ENCODE data around the gene CHRNA4.

The CHRNA4 gene

GRCh38 chr20:63370618-63371187 is 9.6 kb upstream of the CHRNA4 start:
- no peak for FAIRE-seq
- DNase-seq (ENCODE audit: insufficient read length, low spot score) = no peak
- TF ChIP-seq CTCF (IDR thresholded peaks at IDR 0.05; ENCODE audit: insufficient read depth, missing control alignments) = no peak

GRCh38 chr20:63369724-63370617 is 8.8 kb upstream of the CHRNA4 start:
- FAIRE-seq (no peak), DNase-seq (ENCODE audit: insufficient read length, low spot score) (no peak)
- no peak for TF ChIP-seq CTCF (IDR thresholded peaks at IDR 0.05; ENCODE audit: insufficient read depth, missing control alignments)

GRCh38 chr20:63369024-63369530 is 7.9 kb upstream of the CHRNA4 start:
- TF ChIP-seq CTCF (IDR thresholded peaks at IDR 0.05; ENCODE audit: insufficient read depth, missing control alignments) = no peak
- FAIRE-seq (no peak), DNase-seq (ENCODE audit: insufficient read length, low spot score) (no peak)

- no peak for DNase-seq (ENCODE audit: insufficient read length, low spot score)
- TF ChIP-seq CTCF (IDR thresholded peaks at IDR 0.05; ENCODE audit: insufficient read depth, missing control alignments) = no peak
- no peak for FAIRE-seq
Observed at GRCh38 chr20:63368151-63368550, 7.0 kb upstream of the CHRNA4 start.

- FAIRE-seq = no peak
- TF ChIP-seq CTCF (IDR thresholded peaks at IDR 0.05; ENCODE audit: insufficient read depth, missing control alignments) = no peak
- DNase-seq (ENCODE audit: insufficient read length, low spot score) = no peak
Observed at GRCh38 chr20:63367446-63368055, 6.4 kb upstream of the CHRNA4 start.

GRCh38 chr20:63366390-63367365 is 5.5 kb upstream of the CHRNA4 start:
- FAIRE-seq = no peak
- no peak for DNase-seq (ENCODE audit: insufficient read length, low spot score)
- no peak for TF ChIP-seq CTCF (IDR thresholded peaks at IDR 0.05; ENCODE audit: insufficient read depth, missing control alignments)
